Osteoblast (primary cell): Measurements from ENCODE around the gene MRPS24. TPM values are rescaled to one million over a fixed set of nuclear protein-coding genes. Genes with fewer than 3 reads are reported as not detected.

Source experiments
- DNase-seq: peaks from one replicate; pipeline ENCODE4 v3.0.0; 2011; ENCODE audit warnings: low spot score, mixed read lengths; ENCODE audit not compliant: insufficient read length; ENCODE audit errors: missing footprints
- H2AFZ ChIP-seq: 2 replicates; pipeline ENCODE4 v1.6.0; 2011; ENCODE audit warnings: mild to moderate bottlenecking, low read length
- H3K27ac ChIP-seq: 2 replicates; pipeline ENCODE4 v1.5.1; 2011; ENCODE audit warnings: mild to moderate bottlenecking, low read depth, low read length, moderate library complexity
- H3K27me3 ChIP-seq: 2 replicates; pipeline ENCODE4 v1.6.0; 2012; ENCODE audit warnings: mild to moderate bottlenecking, control low read depth, inconsistent platforms, low read length, moderate library complexity; ENCODE audit not compliant: insufficient read depth
- H3K36me3 ChIP-seq: 2 replicates; pipeline ENCODE4 v1.5.1; 2011; ENCODE audit warnings: mild to moderate bottlenecking, low read length, control low read depth, moderate library complexity; ENCODE audit not compliant: insufficient read depth
- H3K4me1 ChIP-seq: 2 replicates; pipeline ENCODE4 v1.5.1; 2011; ENCODE audit warnings: mild to moderate bottlenecking, low read length, control low read depth, moderate library complexity; ENCODE audit not compliant: insufficient read depth
- H3K4me2 ChIP-seq: 2 replicates; pipeline ENCODE4 v1.6.0; 2011; ENCODE audit warnings: mild to moderate bottlenecking, low read length; ENCODE audit not compliant: insufficient read depth
- H3K4me3 ChIP-seq: fragments of 200-600 bp; sonication (generic); 3 replicates; pipeline ENCODE4 v1.5.1; 2012; ENCODE audit warnings: mild to moderate bottlenecking, low read length, inconsistent platforms; ENCODE audit not compliant: insufficient read depth
- H3K79me2 ChIP-seq: 2 replicates; pipeline ENCODE4 v1.6.0; 2012; ENCODE audit warnings: mild to moderate bottlenecking, low read length, control low read depth, inconsistent platforms; ENCODE audit not compliant: insufficient read depth
- H3K9me3 ChIP-seq: 2 replicates; pipeline ENCODE4 v1.5.1; 2011; ENCODE audit warnings: low read depth, low read length, control low read depth
- H4K20me1 ChIP-seq: 2 replicates; pipeline ENCODE4 v1.6.0; 2012; ENCODE audit warnings: mild to moderate bottlenecking, low read length, control low read depth; ENCODE audit not compliant: insufficient read depth
- total RNA-seq: library from RNA; depleted of rRNA; stranded (reverse); fragments of >200 nt; gene quantifications from 2 replicates; pipeline ENCODE4 v1.2.3, GENCODE V29; 2012
- TF ChIP-seq, protein P1 (sequence below): IDR thresholded peaks from 2 replicates; pipeline ENCODE4 v1.5.1; 2011; ENCODE audit warnings: mild to moderate bottlenecking, low read depth, low read length, moderate library complexity; ENCODE audit errors: extremely low read depth

MRPS24 gene
- total RNA-seq, 1 donor = 93.7 TPM

DNA sequence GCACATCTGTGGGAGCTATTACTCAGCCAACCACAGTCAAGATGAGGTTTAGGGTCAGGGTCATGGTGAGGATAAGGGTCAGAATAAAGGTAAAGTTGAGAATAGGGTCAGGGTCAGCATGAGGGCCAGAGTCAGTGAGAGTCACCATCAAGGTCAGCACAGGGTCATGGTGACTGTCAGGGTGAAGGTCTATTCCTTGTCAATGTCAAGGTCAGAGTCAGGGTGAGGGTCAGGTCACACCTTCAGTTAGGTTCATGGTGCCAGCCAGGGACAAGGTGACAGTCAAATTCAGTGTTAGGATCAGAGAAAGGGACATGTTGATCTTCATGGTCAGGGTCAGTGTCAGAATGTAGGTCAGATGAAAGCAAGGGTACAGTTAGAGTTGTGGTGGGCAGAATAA, 14.1 kb downstream of the MRPS24 start:
- Histone ChIP-seq H3K27ac (no peak overlapping the region), H3K4me3 (no peak overlapping the region), H4K20me1 (no peaks in the 10 kb centered on the region), H3K79me2 (no peaks in the 10 kb centered on the region), H3K27me3 (no peaks in the 10 kb centered on the region), H2AFZ (no peak overlapping the region), H3K36me3 (no peaks in the 10 kb centered on the region), H3K4me1 (peaks cover 3% of the 10 kb centered on the region), H3K9me3 (no peaks in the 10 kb centered on the region), H3K4me2 (no peak overlapping the region)
- TF ChIP-seq, protein P1, sequence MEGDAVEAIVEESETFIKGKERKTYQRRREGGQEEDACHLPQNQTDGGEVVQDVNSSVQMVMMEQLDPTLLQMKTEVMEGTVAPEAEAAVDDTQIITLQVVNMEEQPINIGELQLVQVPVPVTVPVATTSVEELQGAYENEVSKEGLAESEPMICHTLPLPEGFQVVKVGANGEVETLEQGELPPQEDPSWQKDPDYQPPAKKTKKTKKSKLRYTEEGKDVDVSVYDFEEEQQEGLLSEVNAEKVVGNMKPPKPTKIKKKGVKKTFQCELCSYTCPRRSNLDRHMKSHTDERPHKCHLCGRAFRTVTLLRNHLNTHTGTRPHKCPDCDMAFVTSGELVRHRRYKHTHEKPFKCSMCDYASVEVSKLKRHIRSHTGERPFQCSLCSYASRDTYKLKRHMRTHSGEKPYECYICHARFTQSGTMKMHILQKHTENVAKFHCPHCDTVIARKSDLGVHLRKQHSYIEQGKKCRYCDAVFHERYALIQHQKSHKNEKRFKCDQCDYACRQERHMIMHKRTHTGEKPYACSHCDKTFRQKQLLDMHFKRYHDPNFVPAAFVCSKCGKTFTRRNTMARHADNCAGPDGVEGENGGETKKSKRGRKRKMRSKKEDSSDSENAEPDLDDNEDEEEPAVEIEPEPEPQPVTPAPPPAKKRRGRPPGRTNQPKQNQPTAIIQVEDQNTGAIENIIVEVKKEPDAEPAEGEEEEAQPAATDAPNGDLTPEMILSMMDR = no peak
- no peak for DNase-seq

DNA sequence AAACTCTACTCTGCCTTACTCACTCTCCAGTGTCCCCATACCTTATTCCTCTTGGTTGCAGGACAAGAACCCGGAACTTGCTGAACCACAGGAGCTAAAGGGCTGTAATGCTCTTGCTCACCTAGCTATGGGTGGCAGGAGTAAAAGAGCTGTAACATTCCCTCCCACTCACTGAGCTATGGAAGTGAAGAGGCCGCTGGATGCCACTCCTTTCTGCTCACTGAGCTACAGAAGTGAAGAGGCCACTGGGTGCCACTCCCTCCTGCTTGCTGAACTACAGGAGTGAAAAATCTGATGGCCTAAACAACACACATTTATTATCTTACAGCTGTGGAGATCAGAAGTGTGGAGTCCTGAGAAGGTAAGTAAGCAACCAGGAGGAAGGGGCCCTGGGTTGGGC, 17.5 kb downstream of the MRPS24 start:
- Histone ChIP-seq H3K4me1 (peaks cover 1% of the 10 kb centered on the region), H4K20me1 (no peaks in the 10 kb centered on the region), H3K27ac (no peak overlapping the region), H3K4me2 (no peak overlapping the region), H3K79me2 (no peaks in the 10 kb centered on the region), H2AFZ (no peak overlapping the region), H3K9me3 (no peaks in the 10 kb centered on the region), H3K36me3 (no peaks in the 10 kb centered on the region), H3K27me3 (no peaks in the 10 kb centered on the region), H3K4me3 (no peak overlapping the region)
- DNase-seq = no peak
- TF ChIP-seq, protein P1 = no peak

DNA sequence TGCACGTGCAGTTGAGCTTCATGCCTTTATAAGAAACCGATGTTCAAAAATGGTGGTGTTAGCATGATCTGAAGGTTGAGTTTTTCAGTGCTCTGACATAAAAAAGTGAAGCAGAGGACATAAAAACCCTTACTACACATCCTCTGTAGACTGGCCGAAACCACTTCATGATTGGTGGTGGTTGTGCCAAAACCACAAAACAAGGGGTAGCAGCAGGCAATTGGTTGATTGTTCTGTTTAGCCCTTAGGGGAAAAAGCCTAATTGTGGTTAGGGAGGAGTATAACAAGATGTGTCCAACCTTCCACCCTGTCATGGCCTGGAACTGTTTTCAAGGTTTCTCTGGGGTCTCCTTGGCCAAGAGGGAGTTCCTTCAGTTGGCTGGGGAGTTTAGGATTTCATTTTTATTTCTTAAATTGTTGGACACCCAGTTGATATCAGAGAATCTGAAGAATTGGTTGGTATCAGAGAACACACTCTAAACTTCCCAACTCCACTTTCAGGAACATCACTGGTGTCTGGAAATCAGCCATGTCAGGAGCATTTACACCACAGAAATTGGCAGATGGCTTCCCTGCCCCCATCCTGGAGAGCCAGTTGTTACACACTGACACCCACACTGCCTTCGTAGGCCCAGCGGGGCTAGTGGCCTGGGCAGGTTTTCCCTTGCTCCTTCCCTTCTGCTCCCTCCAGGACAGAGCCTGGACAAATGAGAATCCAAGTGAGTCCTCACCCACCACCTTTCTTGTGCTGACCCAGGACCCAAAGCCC, 18.8 kb downstream of the MRPS24 start:
- Histone ChIP-seq H3K27me3 (no peaks in the 10 kb centered on the region), H3K4me2 (no peak overlapping the region), H3K4me3 (no peak overlapping the region), H3K9me3 (no peaks in the 10 kb centered on the region), H2AFZ (no peak overlapping the region), H3K79me2 (no peaks in the 10 kb centered on the region), H4K20me1 (no peaks in the 10 kb centered on the region), H3K36me3 (no peaks in the 10 kb centered on the region), H3K4me1 (no peaks in the 10 kb centered on the region), H3K27ac (no peak overlapping the region)
- TF ChIP-seq, protein P1 = no peak
- no peak for DNase-seq

DNA sequence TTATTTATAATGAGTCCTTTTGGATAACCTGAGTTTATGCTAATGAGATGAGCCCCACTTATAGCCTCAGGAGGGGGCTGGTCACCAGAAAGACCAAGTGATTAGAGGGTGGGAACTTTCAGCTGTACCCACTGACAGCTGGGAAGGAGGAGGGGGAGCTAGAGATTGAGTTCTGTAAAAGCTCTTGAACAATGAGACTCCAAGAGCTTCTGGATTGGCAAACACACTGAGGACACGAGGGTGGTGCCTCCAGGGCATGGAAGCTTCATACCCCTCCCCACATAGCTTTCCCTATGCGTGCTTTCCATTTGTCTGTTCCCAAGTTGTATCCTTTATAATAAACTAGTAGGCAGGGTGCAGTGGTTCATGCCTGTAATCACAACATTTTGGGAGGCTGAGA, 20.3 kb downstream of the MRPS24 start:
- no peak for DNase-seq
- no peak overlapping the region for H3K4me2 ChIP-seq
- H3K4me3 ChIP-seq = no peak overlapping the region
- H3K4me1 ChIP-seq = no peaks in the 10 kb centered on the region
- TF ChIP-seq, protein P1 = no peak
- H3K79me2 ChIP-seq = no peaks in the 10 kb centered on the region
- H3K9me3 ChIP-seq = no peaks in the 10 kb centered on the region
- no peak overlapping the region for H3K27ac ChIP-seq
- no peaks in the 10 kb centered on the region for H3K27me3 ChIP-seq
- no peaks in the 10 kb centered on the region for H3K36me3 ChIP-seq
- no peak overlapping the region for H2AFZ ChIP-seq
- no peaks in the 10 kb centered on the region for H4K20me1 ChIP-seq
